Measurements from ENCODE around the gene MANEAL. TPM values are rescaled to one million over a fixed set of nuclear protein-coding genes. Genes with fewer than 3 reads are reported as not detected.

The MANEAL gene
- total and polyA plus RNA-seq, 12 donors, result 0.66 to 3.1 (median 1.4) TPM

- Histone ChIP-seq H3K9me3 (no peaks in the 10 kb centered on the region), H3K27me3 (no peaks in the 10 kb centered on the region), H3K4me3 (no peak overlapping the region), H3K36me3 (peaks cover 0 to 74% (median 31%) of the 10 kb centered on the region in 9 donors), H3K27ac (no peak overlapping the region), H3K4me1 (peaks cover 0 to 35% (median 0%) of the 10 kb centered on the region in 9 donors)
- WGBS, 2 donors, result 72 to 73% methylated on average over 1 of the region's 1 CpG
- TF ChIP-seq CTCF (IDR thresholded peaks at IDR 0.05), result no peak
- ATAC-seq, result no peak
- DNase-seq, result no peak
- intact Hi-C loops (cut with DNase I), result no loop called here
Observed at GRCh38 chr1:37840711-37841110, 47.1 kb downstream of the MANEAL start.

- Histone ChIP-seq H3K27ac (no peak overlapping the region), H3K4me1 (peaks cover 0 to 44% (median 4%) of the 10 kb centered on the region in 9 donors), H3K27me3 (no peaks in the 10 kb centered on the region), H3K4me3 (no peak overlapping the region), H3K36me3 (peaks cover 0 to 64% (median 31%) of the 10 kb centered on the region in 9 donors), H3K9me3 (no peaks in the 10 kb centered on the region)
- WGBS, 2 donors, result 94 to 96% methylated on average over 3 of the region's 3 CpGs
- no peak for DNase-seq
- no peak for ATAC-seq
- intact Hi-C loops (cut with DNase I), result no loop called here
- no peak for TF ChIP-seq CTCF (IDR thresholded peaks at IDR 0.05)
Observed at GRCh38 chr1:37841652-37842051, 48.0 kb downstream of the MANEAL start.

- intact Hi-C loops (cut with DNase I), result no loop called here
Observed at GRCh38 chr1:37844536-37844935, 50.9 kb downstream of the MANEAL start.

GRCh38 chr1:37845049-37845646 is 51.5 kb downstream of the MANEAL start:
- TF ChIP-seq CTCF (IDR thresholded peaks at IDR 0.05), result no peak
- WGBS, 2 donors, result 92 to 96% methylated on average over 5 of the region's 5 CpGs
- Histone ChIP-seq H3K27ac (peak overlapping the region in 1 of 10 donors; percentile 61), H3K27me3 (no peaks in the 10 kb centered on the region), H3K4me3 (no peak overlapping the region), H3K36me3 (peaks cover 0 to 48% (median under 1%) of the 10 kb centered on the region in 9 donors), H3K4me1 (peaks cover 0 to 76% (median 4%) of the 10 kb centered on the region in 9 donors), H3K9me3 (no peaks in the 10 kb centered on the region)
- intact Hi-C loops (cut with DNase I), result no loop called here
- DNase-seq (no peak), ATAC-seq (no peak)

More at GRCh38 chr1:37844536-37844935, 50.9 kb downstream of the MANEAL start:
- DNase-seq (no peak), ATAC-seq (no peak)
- Histone ChIP-seq H3K4me1 (peaks cover 0 to 69% (median 4%) of the 10 kb centered on the region in 9 donors), H3K27me3 (no peaks in the 10 kb centered on the region), H3K27ac (no peak overlapping the region), H3K9me3 (no peaks in the 10 kb centered on the region), H3K36me3 (peaks cover 0 to 54% (median 7%) of the 10 kb centered on the region in 9 donors), H3K4me3 (no peak overlapping the region)
- TF ChIP-seq CTCF (IDR thresholded peaks at IDR 0.05), result no peak
